Pancreas (tissue), 10 donors: Measurements from ENCODE around the gene PRRC2A. TPM values are rescaled to one million over a fixed set of nuclear protein-coding genes. Genes with fewer than 3 reads are reported as not detected.

Source experiments
- ATAC-seq, 4 donors: fragments of 200-7000 bp; cut with Tn5 transposase; one replicate each; pipeline versions ENCODE4 v1.8.0 to v1.9.1; 2020; ENCODE audit warnings: mild to moderate bottlenecking in 4 of 4, moderate library complexity in 4 of 4
- DNase-seq, 6 donors: peaks; one replicate each; pipeline ENCODE4 v3.0.0-alpha.2; 2020
- FAIRE-seq: peaks from 2 replicates; lab custom pipeline; 2012; peaks lifted over from hg19 to GRCh38; lab: Jason Lieb, UNC
- H3K27ac ChIP-seq, 4 donors: fragments of 200-600 bp; sonication (generic); 1 replicate in 3 of 4; 2 replicates in 1 of 4; pipeline versions ENCODE4 v1.5.0 to v1.8.0; 2020
- H3K27me3 ChIP-seq, 4 donors: fragments of 200-600 bp; one replicate each; pipeline ENCODE4 v1.8.0; 2021
- H3K36me3 ChIP-seq, 3 donors: fragments of 200-600 bp; sonication (generic) in 1 of 3; one replicate each; pipeline versions ENCODE4 v1.5.0 to v1.8.0; 2020 to 2021
- H3K4me1 ChIP-seq, 3 donors: fragments of 200-600 bp; one replicate each; pipeline ENCODE4 v1.8.0; 2021
- H3K4me3 ChIP-seq, 4 donors: fragments of 200-600 bp; sonication (generic) in 2 of 4; one replicate each; pipeline versions ENCODE4 v1.5.0 to v1.8.0; 2020 to 2021
- H3K9me3 ChIP-seq, 4 donors: fragments of 200-600 bp; one replicate each; pipeline ENCODE4 v1.8.0; 2021
- CTCF ChIP-seq, 4 donors: fragments of 200-600 bp; sonication (generic) in 3 of 4; IDR thresholded peaks; one replicate each; pipeline versions ENCODE4 v1.5.0 to v1.8.0; 2021; ENCODE audit warnings: antibody characterized with exemption in 4 of 4
- WGBS, 2 donors: extraction: QIAGEN DNeasy Blood & Tissue Kit; methylation state at CpG; one replicate each; pipeline ENCODE4 v1.1.7; 2013; 5-methylcytosine and 5-hydroxymethylcytosine counted together
- intact Hi-C, 3 donors: fragments of 100-400 bp; cut with DNase I; formaldehyde crosslinking; loops; one replicate each; pipeline versions ENCODE4 v1.11.1 to v1.14.2; 2022
- polyA plus RNA-seq, 2 donors: library from polyadenylated mRNA; stranded (reverse); fragments of 200-250 nt; gene quantifications; one replicate each; pipeline ENCODE4 v1.2.3, GENCODE V29; 2013
- total RNA-seq, 6 donors: library from RNA; stranded (reverse); fragmentation: NEBNext Ultra II Directional in 4 of 6; extraction: Animal tissue kit (Norgen Biotek cat#: 25700) in 4 of 6; gene quantifications; one replicate each; pipeline versions ENCODE4 v1.2.1 to v1.2.4, GENCODE V29; 2021 to 2023
- donor health status: healthy with polysubstance abuse.
- donor health status: DM: no; HTN: no; CAD: no; lungs with moderate emphysema.
- donor health status: DM: no; HTN: no; CAD: no.
- donor health status: control.
- donor health status: control.
- donor health status: Bipolar disorder and iron deficiency.
- donor health status: DM: yes; HTN: yes; CAD: no.
- donor health status: DM: no; HTN: no; CAD: no.
- donor health status: DM: no; HTN: no; CAD: no.
- donor health status: DM: yes; HTN: yes; CAD: no.

The PRRC2A gene
- total and polyA plus RNA-seq, 8 donors: 45.3 to 144 (median 76.6) TPM

DNA sequence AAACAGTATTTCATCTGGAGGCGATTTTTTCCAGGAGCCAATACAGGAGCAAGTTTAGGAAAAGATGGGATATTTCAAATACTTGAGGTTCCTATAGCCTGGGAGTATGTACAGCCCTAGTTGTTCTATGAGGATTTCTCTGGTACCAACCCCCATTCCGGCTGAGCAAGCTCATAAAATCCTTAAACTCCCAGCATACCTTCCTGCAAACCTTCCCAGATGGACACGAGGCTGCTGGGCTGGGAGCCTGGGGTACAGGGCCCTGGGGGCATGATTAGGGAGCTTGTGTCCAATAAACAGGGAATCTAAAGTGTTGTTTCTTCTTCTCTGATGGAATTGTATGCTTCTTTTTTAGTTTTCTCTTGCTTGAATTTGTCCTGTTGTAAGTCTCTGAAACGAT is 1.5 kb downstream of the PRRC2A start:
- peak overlapping the region in 3 of 4 donors; percentile 58 to 88 (median 78) for H3K4me3 ChIP-seq
- H3K27me3 ChIP-seq: no peaks in the 10 kb centered on the region
- TF ChIP-seq CTCF (IDR thresholded peaks at IDR 0.05): no peak
- ATAC-seq: no peak
- no peaks in the 10 kb centered on the region for H3K9me3 ChIP-seq
- peaks cover 4 to 8% (median 4%) of the 10 kb centered on the region in 3 donors for H3K4me1 ChIP-seq
- intact Hi-C loops: no loop called here
- DNase-seq: no peak
- peak overlapping the region in 2 of 4 donors; percentile 91 to 92 for H3K27ac ChIP-seq
- FAIRE-seq: no peak
- 15 to 18% methylated on average over 4 of the region's 4 CpGs for WGBS, 2 donors
- peaks cover 15 to 30% (median 30%) of the 10 kb centered on the region in 3 donors for H3K36me3 ChIP-seq

DNA sequence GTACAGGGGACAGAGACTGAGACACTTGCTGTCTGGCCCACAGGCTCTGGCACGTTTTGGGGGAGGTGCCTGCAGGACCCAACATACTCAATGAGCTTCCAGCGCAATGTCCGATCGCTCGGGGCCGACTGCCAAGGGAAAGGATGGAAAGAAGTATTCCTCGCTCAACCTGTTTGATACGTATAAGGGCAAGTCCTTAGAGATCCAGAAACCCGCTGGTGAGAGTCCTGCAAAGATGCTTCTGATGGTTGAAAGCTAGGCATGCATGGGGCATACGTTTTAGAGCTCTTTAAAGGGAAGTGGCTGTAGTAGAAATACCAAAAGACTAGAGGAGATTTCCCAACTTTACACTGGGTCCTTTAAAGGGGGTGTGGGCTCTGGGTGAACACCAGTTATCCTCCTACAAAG is 2.2 kb downstream of the PRRC2A start:
- peak overlapping the region in 1 of 4 donors; percentile 78 for H3K4me3 ChIP-seq

DNA sequence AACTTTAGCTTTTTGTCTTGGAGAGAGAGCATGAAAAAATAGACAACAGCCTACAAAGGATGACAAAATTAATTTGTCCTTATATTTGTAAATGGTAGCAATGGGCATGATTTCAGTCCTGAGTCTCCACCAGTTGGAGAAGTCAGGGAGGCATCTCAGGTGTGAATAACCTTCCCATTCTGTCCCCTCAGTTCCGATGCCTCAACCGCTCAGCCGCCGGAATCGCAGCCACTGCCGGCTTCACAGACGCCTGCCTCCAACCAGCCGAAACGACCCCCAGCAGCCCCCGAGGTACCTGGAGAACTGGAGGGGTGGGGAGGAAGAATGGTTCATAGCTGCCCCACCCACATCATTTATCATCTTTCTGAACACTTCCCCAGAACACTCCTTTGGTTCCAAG is 3.6 kb downstream of the PRRC2A start:
- Histone ChIP-seq H3K27ac (no peak overlapping the region), H3K4me3 (no peak overlapping the region), H3K27me3 (no peaks in the 10 kb centered on the region), H3K4me1 (peaks cover 4 to 8% (median 4%) of the 10 kb centered on the region in 3 donors), H3K9me3 (no peaks in the 10 kb centered on the region), H3K36me3 (peaks cover 22 to 51% (median 48%) of the 10 kb centered on the region in 3 donors)
- no peak for TF ChIP-seq CTCF (IDR thresholded peaks at IDR 0.05)
- WGBS, 2 donors: 86 to 92% methylated on average over 10 of the region's 10 CpGs
- DNase-seq: no peak
- no peak for FAIRE-seq
- ATAC-seq: no peak
- intact Hi-C loops: no loop called here

More for the DNA sequence above, 2.2 kb downstream of the PRRC2A start:
- DNase-seq: peak in 1 of 6 donors; percentile 42
- no peaks in the 10 kb centered on the region for H3K27me3 ChIP-seq
- no peak for TF ChIP-seq CTCF (IDR thresholded peaks at IDR 0.05)
- no peak for ATAC-seq
- H3K4me1 ChIP-seq: peaks cover 4 to 8% (median 4%) of the 10 kb centered on the region in 3 donors
- H3K27ac ChIP-seq: peak overlapping the region in 1 of 4 donors; percentile 91
- FAIRE-seq: no peak
- WGBS, 2 donors: 19 to 31% methylated on average over 10 of the region's 10 CpGs
- intact Hi-C loops: no loop called here
- no peaks in the 10 kb centered on the region for H3K9me3 ChIP-seq
- peaks cover 19 to 37% (median 36%) of the 10 kb centered on the region in 3 donors for H3K36me3 ChIP-seq

DNA sequence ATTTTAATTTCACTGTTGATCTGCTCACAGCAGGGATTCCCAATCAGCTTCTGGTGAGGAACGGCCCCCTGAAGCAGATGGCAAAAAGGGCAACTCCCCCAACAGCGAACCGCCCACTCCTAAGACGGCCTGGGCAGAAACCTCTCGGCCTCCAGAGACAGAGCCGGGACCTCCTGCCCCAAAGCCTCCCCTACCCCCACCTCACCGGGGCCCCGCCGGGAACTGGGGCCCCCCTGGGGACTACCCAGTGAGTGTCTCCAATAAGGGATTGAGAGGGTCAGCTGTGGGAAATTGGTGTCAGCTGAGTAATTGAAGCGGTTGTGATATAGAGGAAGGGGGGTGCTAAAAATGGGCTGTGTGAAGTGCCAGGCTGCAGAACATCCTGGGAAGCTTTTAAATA is 6.4 kb downstream of the PRRC2A start:
- H3K27me3 ChIP-seq: no peaks in the 10 kb centered on the region
- H3K4me3 ChIP-seq: no peak overlapping the region
- TF ChIP-seq CTCF (IDR thresholded peaks at IDR 0.05): no peak
- no peak overlapping the region for H3K27ac ChIP-seq
- no peak for DNase-seq
- FAIRE-seq: no peak
- H3K9me3 ChIP-seq: no peaks in the 10 kb centered on the region
- 94 to 96% methylated on average over 10 of the region's 10 CpGs for WGBS, 2 donors
- peaks cover 25 to 80% (median 71%) of the 10 kb centered on the region in 3 donors for H3K36me3 ChIP-seq
- no peak for ATAC-seq
- H3K4me1 ChIP-seq: peaks cover 3 to 6% (median 4%) of the 10 kb centered on the region in 3 donors
- intact Hi-C loops: no loop called here

DNA sequence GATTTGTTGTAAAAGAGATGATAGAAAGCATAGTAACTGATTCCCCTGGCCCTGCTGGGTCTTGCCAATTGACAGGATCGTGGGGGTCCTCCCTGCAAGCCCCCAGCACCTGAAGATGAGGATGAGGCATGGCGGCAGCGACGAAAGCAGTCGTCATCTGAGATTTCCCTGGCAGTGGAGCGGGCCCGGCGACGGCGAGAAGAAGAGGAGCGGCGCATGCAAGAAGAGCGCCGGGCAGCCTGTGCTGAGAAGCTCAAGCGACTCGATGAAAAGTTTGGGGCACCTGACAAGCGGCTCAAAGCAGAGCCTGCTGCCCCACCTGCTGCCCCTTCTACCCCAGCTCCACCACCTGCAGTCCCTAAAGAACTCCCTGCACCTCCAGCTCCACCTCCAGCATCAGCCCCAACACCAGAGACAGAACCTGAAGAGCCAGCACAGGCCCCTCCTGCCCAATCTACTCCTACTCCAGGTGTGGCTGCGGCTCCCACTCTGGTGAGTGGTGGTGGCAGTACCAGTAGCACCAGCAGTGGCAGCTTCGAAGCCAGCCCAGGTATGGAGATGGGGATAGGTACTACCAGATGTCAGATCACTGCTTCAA is 7.3 kb downstream of the PRRC2A start:
- no peak for DNase-seq
- Histone ChIP-seq H3K27me3 (no peaks in the 10 kb centered on the region), H3K9me3 (no peaks in the 10 kb centered on the region), H3K4me3 (no peak overlapping the region), H3K36me3 (peaks cover 25 to 81% (median 74%) of the 10 kb centered on the region in 3 donors), H3K27ac (no peak overlapping the region), H3K4me1 (no peaks in the 10 kb centered on the region)
- FAIRE-seq: no peak
- 93 to 97% methylated on average over 19 of the region's 19 CpGs for WGBS, 2 donors
- TF ChIP-seq CTCF (IDR thresholded peaks at IDR 0.05): no peak
- ATAC-seq: no peak
- intact Hi-C loops: no loop called here
